T-helper 22 cell (primary cell): Measurements from ENCODE around the gene NOTUM.
A peak's percentile ranks its signal among the peaks of the same experiment; 100 is the strongest.

ENCODE experiments used
- DNase-seq: peaks from one replicate; pipeline ENCODE4 v3.0.0-alpha.2; 2020; ENCODE audit warnings: low read depth

Gene NOTUM

DNA sequence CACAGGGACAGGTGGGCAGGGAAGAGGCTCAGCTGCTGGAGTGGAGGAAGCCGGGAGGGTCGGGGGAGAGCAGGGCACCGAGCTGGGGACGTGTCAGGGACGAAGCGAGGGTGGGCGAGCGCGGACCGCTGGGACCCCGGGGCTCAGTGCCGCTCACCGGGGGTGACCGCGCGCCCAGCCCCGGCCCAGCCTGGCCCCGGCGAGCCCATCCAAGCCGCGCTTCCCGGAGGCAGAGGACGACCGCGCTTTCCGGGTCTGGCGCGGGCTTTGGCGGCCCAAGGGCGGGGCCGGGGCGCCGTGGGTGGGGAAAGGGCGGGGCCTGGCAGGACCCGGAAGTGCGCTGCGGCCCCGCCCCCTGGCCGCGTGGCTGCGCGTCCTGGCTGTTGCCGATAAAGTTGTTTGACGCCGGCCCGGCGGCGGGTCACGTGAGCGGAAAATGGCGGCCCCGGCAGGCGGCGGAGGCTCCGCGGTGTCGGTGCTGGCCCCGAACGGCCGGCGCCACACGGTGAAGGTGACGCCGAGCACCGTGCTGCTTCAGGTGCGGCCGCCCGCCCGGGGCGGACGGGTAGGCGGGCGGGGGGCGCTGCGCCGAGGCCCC lies 16.3 kb upstream of the NOTUM start, which contains the start of gene ASPSCR1:
ASPSCR1 (plus strand) TSS at position 419 of the 598 bp plus-strand sequence; CDS start at position 437, 18 bp downstream.
- peak; percentile 80 for DNase-seq

DNA sequence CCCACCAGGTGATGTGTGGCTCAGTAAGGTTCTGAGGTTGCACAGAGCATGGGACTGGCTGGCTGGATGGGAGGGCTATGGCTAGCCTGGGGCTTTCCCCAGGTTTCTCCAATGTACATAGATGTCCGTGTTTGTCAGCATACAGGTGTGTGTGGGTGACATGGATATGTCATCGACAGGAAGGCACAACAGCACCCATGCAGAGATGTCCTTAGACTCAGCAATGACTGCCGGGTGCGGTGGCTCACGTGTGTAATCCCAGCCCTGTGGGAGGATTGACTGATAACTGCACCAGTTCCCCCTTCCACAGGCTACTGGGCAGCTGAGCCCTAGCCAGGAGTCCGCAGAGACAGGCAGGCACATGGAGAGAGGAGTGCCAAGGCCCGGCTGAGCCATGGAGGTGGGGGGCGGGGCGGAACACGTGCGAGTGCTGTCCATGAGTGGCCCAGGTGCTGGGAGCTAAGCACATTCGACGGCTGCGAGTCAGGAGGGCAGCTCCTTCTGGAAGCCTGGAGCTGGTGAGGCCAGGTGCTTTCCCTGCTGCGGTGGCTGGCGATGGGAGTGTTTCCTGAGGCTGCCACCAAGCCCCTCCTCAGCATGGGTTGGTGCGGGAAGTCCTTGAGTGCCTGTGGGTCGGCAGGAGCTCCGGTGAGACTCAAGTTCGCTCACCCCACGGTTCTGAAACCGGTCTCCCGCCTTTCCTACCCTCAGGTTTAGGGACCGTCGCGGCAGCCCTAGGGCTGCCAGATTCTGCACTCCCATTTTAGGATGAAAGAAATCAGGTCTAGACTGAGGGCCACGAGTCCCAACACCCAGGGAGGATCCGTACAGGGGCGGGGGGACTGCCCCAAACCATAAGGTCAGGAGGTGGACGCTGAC lies 15.6 kb upstream of the NOTUM start:
- no peak for DNase-seq

- DNase-seq, result no peak
These were observed 12.4 kb upstream of the NOTUM start for GRCh38 chr17:81973432-81973831.

DNA sequence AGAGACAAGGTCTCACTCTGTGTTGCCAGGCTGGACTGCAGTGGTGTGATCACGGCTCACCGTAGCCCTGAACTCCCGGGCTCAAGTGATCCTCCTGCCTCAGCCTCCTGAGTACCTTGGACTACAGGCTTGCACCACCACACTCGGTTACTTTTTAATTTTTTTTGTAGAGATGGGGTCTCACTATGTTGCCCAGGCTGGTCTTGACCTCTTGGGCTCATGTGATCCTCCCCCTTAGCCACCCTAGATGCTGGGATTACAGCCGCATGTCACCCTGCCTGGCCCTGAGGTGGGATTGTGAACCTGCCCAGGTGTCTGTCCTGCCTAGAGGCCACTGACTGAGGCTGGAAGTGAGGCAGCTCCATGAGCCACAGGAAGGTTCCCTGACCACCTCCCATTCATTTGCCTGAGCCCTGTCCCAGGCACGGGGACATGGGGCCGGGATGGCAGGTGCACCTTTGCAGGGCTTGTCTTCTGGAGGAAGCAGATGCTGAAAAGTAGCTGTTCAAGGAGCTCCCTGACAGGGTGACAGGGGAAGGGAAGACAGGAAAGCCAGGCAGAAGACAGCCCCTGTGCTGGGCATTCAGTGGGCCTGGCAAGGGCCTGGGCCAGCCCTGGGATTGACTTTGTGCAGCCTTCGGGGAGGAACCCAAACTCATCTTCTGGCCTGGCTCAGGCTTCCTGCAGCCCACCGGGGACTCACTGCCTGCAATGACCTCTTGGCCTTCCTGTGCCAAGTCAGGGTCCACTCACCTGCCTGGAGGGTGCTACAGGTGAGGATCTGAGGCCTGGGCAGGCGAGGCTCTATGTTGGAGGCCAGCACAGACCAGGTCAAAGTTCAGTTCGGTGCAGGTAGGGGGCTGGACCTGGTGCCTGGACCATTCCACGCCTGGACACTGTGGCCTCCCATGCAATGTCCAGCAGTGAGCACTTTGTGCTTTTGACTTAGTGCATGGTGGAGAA lies 8.1 kb upstream of the NOTUM start:
- DNase-seq, result no peak

DNA sequence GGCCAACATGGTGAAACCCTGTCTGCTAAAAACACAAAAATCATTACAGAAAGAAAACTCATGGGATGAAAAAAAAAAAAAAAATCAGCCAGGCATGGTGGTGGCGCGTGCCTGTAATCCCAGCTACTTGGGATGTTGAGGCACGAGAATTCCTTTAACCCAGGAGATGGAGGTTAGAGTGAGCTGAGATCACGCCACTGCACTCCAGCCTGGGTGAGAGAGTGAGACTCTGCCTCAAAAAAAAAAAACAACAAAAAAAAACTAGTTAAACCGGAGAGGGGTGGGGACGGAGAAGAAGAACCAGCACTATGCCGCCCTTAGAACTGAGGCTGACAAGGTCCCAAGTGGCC lies 7.4 kb upstream of the NOTUM start:
- DNase-seq, result no peak

DNA sequence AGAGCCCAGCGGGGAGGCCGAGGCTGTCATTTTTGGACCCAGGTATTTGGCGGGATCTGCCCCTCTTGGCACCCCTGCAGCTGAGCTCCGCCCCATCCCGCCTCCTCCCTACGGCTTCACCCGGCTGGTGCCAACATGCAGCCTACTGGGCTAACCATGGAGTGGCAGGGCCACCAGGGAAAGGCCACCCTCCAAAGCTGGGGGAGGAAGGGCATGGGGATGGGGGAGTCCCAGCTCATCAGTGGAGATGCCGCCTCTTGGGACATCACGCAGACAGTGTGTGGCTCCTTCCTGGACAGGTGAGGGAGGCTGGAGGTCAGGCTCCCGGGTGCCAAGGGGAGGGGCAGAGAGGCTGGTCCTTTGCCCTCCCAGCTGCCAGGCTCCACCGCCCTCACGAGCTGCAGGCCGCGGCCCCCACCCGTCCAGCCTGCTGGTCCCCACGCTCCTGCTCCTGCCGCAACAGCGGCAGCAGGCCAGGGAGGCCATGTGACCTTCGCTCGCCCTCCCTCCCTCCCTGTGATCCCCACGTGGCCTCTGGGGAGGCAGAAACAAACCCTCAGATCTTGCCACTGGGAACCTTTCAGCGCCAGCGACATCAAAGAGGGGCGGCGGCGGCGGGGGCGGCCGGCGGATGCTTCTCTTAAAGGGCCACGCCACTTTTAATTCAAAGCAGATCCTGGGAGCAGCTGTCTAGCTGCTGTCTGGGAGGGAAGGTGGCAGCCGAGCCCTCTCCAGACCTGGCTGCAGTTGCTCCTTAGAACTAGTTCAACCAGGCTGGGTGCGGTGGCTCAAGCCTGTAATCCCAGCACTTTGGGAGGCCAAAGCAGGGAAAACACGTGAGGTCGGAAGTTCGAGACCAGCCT lies 6.8 kb upstream of the NOTUM start:
- DNase-seq, result peak; percentile 79

DNA sequence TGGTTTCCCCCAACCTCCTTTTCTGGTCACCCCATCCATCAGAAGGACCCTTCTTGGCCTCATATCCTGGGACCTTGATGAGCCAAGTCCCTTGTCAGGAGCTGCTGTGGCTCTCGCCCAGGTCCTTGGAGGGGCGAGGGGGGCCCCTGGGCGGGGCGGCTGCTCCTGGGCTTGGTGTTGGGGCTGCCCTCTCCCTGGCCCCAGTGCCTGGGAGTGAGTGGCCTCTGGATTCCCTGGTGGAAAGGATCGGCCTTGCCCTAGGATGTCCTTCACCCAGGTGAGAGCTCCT lies 6.2 kb upstream of the NOTUM start:
- DNase-seq, result no peak

DNA sequence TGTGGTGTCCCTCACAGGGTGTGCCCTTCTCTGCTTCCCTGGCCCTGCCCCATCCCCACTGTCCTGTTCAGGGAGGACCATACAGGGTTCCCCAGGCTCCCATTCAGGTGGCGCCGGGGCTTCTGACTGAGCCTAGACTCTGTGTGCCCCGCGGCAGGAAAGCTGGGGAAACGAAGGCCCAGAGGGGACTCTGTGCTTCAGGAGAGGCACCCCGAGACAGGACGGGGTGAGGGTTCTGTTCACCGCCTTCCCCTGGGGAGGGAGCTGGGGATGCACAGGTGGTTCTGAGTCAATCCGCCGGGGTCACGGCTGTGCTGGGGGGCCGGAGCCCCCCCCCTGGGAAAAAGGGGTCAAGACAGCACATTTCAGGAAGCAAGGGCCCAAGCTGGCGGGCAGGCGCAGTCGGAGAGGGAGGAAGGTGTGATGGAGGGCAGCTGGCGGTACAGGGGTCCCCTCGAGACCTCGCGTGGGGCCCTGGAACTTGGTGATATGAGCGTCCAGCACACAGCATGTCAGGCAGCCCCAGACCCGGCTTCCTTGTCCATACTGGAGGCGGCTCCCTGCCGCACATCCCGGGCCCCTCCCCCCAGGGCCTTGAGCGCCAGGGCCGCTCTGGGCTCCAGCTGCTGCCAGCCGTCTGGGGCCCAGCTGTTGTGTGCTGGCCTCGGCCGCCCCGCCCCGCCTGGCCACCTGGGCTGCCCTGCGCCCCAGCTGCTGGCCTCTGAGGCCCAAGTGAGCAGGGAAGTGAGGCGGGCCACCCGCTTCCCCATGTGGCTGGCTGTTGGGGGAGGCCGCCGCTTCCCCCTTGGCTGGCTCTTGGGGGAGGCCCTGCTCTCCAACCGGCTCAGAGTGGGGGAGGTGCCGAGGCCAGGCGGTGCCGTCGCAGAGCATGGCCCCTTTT lies 5.6 kb upstream of the NOTUM start:
- no peak for DNase-seq

- no peak for DNase-seq
These were observed 3.3 kb upstream of the NOTUM start for GRCh38 chr17:81964081-81964849.

- no peak for DNase-seq
These were observed 1.8 kb upstream of the NOTUM start for GRCh38 chr17:81962499-81963441.

GRCh38 chr17:81961521-81962498 lies 823 bp upstream of the NOTUM start:
- no peak for DNase-seq

DNA sequence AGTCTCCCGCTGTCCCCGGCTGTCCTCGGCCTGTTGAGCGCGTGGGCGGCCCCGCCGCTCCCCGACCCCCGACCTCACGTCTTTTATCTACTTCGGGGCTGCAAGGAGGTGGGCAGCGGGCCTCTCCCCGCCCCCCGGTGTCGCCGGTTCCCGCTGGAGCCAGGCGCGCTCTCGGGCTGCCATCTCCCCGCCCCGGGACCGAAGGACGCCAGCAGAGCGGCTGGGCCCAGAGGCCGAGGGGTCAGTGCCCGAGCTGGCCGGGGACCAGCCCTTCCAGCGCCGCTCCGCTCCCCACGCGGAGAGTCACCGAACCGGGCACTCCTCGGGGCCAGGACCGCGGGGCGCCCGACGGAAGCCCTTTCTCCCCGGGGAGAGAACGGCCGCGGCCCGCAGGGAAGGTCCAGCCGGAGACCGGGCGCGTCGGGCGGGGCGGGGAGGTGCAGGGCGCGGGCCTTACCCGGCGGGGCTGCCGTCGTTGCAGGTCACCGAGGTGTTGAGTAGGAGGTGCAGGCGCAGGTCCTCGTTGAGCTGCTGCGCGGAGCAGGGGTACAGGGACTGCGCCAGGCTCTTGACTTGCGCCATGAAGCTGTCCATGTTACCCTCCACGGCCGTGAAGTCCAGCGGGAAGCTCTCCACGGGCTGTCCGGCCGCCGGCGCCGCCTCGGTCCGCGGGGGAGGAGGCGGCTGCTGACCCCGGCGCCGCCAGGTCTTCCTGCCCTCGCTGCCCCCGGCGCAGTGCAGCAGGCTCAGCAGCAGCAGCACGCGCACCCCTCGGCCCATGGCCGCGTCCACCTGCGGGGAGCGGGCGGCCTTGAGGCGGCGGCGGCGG lies 643 bp downstream of the NOTUM start:
- no peak for DNase-seq

DNA sequence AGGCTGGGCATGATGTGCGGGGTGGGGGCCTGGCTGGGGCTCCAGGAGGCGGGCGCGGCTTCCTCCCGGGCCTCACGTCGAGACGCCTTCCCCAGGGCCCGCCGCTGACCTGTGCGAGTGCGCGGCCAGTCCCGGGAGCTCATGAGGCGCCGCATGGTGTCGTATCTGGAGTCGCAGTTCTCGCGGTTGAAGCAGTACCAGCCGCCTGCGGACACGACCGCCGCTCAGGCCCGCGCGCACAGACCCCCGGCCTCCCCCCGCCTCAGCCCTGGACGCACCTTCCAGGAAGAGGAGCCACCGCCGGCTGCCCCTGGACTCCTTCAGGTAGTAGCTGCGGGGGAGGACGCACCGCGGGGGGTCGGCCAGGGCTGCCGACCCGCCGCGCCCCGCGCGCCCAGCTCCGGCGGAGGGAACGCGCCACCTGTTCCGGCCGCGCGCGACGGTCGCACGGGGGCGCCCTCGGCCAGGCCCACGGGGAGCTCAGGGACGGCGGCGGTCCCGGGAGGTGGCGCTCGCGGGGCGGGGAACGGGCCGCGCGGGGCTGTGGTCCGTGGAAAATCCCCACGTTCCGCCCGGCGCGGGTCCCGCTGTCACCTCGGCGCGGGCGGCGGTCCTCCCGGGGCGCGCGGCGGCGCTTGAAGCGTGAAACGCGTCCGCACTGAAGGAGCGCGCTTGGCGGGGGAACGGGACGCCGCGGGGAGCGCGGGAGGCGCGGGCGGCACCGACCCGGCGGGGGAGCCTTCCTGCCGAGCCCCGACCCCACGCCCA lies 1.4 kb downstream of the NOTUM start:
- peak; percentile 70 for DNase-seq

GRCh38 chr17:81958633-81959342 lies 2.2 kb downstream of the NOTUM start:
- DNase-seq, result no peak
